ENCODE data around the gene TRIO. TPM values are rescaled to one million over a fixed set of nuclear protein-coding genes. Genes with fewer than 3 reads are reported as not detected.

Gene TRIO
- polyA plus RNA-seq, 1 of the 3 experiments (the other 2 are of a cell fraction), result 229 TPM

DNA sequence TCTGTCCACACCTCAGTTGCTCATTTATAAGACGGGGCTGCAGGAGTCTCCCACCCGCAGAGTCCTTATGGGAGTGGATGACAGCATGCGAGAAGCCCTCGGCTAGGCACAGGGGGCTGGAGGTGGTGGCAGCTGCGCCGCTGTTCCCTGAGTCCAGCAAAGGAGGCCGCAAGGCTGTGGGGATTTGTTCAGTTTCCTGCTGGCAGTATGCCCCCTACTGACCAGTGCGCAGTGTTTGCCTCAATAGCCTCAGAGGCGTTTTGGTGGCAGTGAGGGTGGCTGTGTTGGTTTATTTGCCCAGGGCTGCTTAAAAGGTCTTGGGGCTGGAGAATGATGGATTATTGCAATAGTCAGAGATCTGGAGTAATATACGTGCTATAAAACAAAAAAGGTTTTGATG, 262.1 kb downstream of the TRIO start:
- ChIA-PET CTCF (interaction anchor here (0.7 to 1.0 kb wide), 6 partner anchors 14 to 243 kb away, joined by 3 to 4 read pairs (median 3); partner anchors contain the start of gene OTULINL), POLR2A (no interaction called here)
- Histone ChIP-seq H3K27ac (ENCODE audit: low read depth in 2 of 2, low read length in 1 of 2) (peak overlapping the region; percentile 98 to 100; a peak in 3 of 4 replicates), H3K9me2 (no peaks in the 10 kb centered on the region), H4K20me1 (ENCODE audit: insufficient read depth) (no peaks in the 10 kb centered on the region), H3K4me1 (ENCODE audit: control insufficient read depth in 1 of 2, insufficient read depth in 2 of 2, low read depth in 1 of 2, low read length in 1 of 2) (peaks cover 58 to 66% of the 10 kb centered on the region in 2 experiments), H3K4me2 (peak overlapping the region; percentile 66), H2AFZ (ENCODE audit: low read depth) (no peak overlapping the region), H3K27me3 (ENCODE audit: insufficient read depth) (no peaks in the 10 kb centered on the region), H3K36me3 (replicated peaks in 1 of 2; ENCODE audit: control insufficient read depth in 1 of 2, insufficient read depth in 2 of 2, low read length in 1 of 2) (peaks cover 13 to 40% of the 10 kb centered on the region in 2 experiments), H3K9me3 (no peaks in the 10 kb centered on the region), H3K79me2 (ENCODE audit: insufficient read depth) (peaks cover 65% of the 10 kb centered on the region; the same call in 1 of the 2 replicates), H3F3A (replicated peaks; ENCODE audit: insufficient read depth) (peaks cover 42% of the 10 kb centered on the region), H3K9ac (peak overlapping the region; percentile 33; the same call in 1 of the 2 replicates), H3K4me3 (ENCODE audit: low read depth in 2 of 2, low read length in 1 of 2) (peak overlapping the region in 1 of 2 experiments; percentile 12; a peak in 1 of 4 replicates)
- 85% methylated on average over 10 of the region's 10 CpGs for WGBS (ENCODE audit: low lambda C conversion rate)
- peak; percentile 47 for DNase-seq
- TF ChIP-seq REST (IDR thresholded peaks at IDR 0.05; ENCODE audit: low read depth, low read length) (no peak), EZH2phosphoT487 (IDR thresholded peaks at IDR 0.05; ENCODE audit: borderline replicate concordance, low read depth) (no peak), CTCF (IDR thresholded peaks at IDR 0.05) (peak; percentile 55), RAD21 (IDR thresholded peaks at IDR 0.05; ENCODE audit: low read length) (peak; percentile 49), ZBTB33 (IDR thresholded peaks at IDR 0.05; ENCODE audit: borderline replicate concordance, low read depth) (no peak), SMC3 (IDR thresholded peaks at IDR 0.05; ENCODE audit: low read depth, low read length) (peak; percentile 22; the same call in 1 of the 2 replicates)
